Measurements from ENCODE around the gene CNTN3.

Gene CNTN3

GRCh38 chr3:74621581-74621980 is 7.1 kb upstream of the CNTN3 start:
- POLR2A ChIA-PET, result no interaction called here
- TF ChIP-seq CTCF (IDR thresholded peaks at IDR 0.05; ENCODE audit: control extremely low read depth, extremely low read depth, low read depth, missing control alignments), result no peak
- CTCF ChIA-PET, result no interaction called here
- no peak for DNase-seq (ENCODE audit: extremely low spot score)

DNA sequence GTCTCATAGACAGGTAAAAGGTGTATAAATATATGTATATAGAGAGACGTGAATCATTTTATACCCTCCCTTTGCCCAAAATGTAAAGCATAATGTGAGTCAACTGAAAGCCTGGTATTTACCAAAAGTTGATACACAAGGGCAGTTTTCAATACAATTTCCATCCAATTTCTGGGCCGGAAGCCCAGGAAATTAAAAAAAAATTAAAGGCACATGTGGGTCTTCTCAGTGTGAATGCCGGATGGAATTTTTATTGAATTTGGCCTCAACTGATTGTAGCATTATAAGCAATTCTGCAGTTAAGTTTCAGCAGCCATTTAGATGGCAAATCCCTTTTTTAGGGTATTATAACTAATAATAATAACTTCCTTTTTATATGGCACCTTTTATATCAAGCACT is 3.3 kb upstream of the CNTN3 start:
- CTCF ChIA-PET, result interaction anchor here (1.1 kb wide), 2 partner anchors 11 to 15 kb away, joined by 3 read pairs; no protein-coding TSS in a partner anchor
- no peak for TF ChIP-seq CTCF (IDR thresholded peaks at IDR 0.05; ENCODE audit: control extremely low read depth, extremely low read depth, low read depth, missing control alignments)
- POLR2A ChIA-PET, result no interaction called here
- DNase-seq (ENCODE audit: extremely low spot score), result no peak

GRCh38 chr3:74613521-74614106 is 845 bp downstream of the CNTN3 start:
- DNase-seq (ENCODE audit: extremely low spot score), result no peak
- ChIA-PET POLR2A (no interaction called here), CTCF (no interaction called here)
- TF ChIP-seq CTCF (IDR thresholded peaks at IDR 0.05; ENCODE audit: control extremely low read depth, extremely low read depth, low read depth, missing control alignments), result no peak

GRCh38 chr3:74613060-74613459 is 1.4 kb downstream of the CNTN3 start:
- POLR2A ChIA-PET, result no interaction called here
- TF ChIP-seq CTCF (IDR thresholded peaks at IDR 0.05; ENCODE audit: control extremely low read depth, extremely low read depth, low read depth, missing control alignments), result no peak
- DNase-seq (ENCODE audit: extremely low spot score), result no peak
- CTCF ChIA-PET, result no interaction called here

GRCh38 chr3:74611206-74611605 is 3.3 kb downstream of the CNTN3 start:
- ChIA-PET CTCF (interaction anchor here (1.3 kb wide), 1 partner anchor 83 kb away, joined by 3 read pairs; no protein-coding TSS in a partner anchor), POLR2A (no interaction called here)
- TF ChIP-seq CTCF (IDR thresholded peaks at IDR 0.05; ENCODE audit: control extremely low read depth, extremely low read depth, low read depth, missing control alignments), result no peak
- no peak for DNase-seq (ENCODE audit: extremely low spot score)

DNA sequence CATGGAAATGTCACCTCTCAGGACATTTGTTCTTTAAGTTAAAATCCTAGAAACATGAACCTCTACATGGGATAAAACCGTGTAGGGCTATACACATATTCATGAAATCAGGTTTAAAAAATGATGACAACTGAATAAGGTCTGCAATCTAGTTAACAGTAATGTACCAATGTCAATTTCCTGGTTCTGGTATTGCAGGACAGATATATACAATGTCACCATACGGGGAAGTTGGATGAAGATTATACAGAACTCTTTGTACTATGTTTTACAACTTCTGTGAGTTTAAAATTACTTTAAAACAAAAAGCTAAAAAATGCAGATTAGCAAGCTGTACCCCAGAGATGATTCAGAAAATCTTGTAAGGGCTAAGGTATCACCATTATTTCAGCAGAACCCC is 6.7 kb downstream of the CNTN3 start:
- CTCF ChIA-PET, result interaction anchor here (1.2 kb wide), 1 partner anchor 395 kb away, joined by 3 read pairs; no protein-coding TSS in a partner anchor
- DNase-seq (ENCODE audit: extremely low spot score), result no peak
- POLR2A ChIA-PET, result no interaction called here
- no peak for TF ChIP-seq CTCF (IDR thresholded peaks at IDR 0.05; ENCODE audit: control extremely low read depth, extremely low read depth, low read depth, missing control alignments)
